ENCODE measurements around the gene SULT6B1. TPM values are rescaled to one million over a fixed set of nuclear protein-coding genes. Genes with fewer than 3 reads are reported as not detected.

SULT6B1 gene
- total and polyA plus RNA-seq, 2 experiments from 2014 or later: not detected

DNA sequence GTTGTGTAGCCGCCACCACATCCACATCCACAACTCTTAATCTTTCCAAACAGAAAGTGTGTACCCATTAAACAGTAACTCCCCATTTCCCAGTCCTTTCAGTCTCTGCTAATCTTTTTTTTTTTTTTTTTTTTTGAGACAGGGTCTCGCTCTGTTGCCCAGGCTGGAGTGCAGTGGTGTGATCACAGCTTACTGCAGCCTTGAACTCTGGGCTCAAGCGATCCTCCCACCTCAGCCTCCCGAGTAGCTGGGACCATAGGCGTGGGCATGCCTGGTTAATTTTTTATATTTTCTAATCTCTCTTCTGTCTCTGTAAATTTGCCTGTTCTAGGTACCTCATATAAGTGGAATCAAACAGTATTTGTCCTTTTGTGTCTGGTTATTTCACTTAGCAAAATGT, 35.2 kb downstream of the SULT6B1 start:
- H3K36me3 ChIP-seq: no peaks in the 10 kb centered on the region
- TF ChIP-seq, protein P1, sequence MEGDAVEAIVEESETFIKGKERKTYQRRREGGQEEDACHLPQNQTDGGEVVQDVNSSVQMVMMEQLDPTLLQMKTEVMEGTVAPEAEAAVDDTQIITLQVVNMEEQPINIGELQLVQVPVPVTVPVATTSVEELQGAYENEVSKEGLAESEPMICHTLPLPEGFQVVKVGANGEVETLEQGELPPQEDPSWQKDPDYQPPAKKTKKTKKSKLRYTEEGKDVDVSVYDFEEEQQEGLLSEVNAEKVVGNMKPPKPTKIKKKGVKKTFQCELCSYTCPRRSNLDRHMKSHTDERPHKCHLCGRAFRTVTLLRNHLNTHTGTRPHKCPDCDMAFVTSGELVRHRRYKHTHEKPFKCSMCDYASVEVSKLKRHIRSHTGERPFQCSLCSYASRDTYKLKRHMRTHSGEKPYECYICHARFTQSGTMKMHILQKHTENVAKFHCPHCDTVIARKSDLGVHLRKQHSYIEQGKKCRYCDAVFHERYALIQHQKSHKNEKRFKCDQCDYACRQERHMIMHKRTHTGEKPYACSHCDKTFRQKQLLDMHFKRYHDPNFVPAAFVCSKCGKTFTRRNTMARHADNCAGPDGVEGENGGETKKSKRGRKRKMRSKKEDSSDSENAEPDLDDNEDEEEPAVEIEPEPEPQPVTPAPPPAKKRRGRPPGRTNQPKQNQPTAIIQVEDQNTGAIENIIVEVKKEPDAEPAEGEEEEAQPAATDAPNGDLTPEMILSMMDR (IDR thresholded peaks at IDR 0.05; ENCODE audit: low read depth, low read length): no peak
- no peak for DNase-seq (ENCODE audit: low read depth in 1 of 2, low spot score in 1 of 2)
- peaks cover 4% of the 10 kb centered on the region for H3K4me1 ChIP-seq (ENCODE audit: low read depth)
- no peaks in the 10 kb centered on the region for H3K9me3 ChIP-seq (ENCODE audit: low read depth)
- no peaks in the 10 kb centered on the region for H3K27me3 ChIP-seq
- H3K27ac ChIP-seq: no peak overlapping the region
- no peak overlapping the region for H3K4me3 ChIP-seq

DNA sequence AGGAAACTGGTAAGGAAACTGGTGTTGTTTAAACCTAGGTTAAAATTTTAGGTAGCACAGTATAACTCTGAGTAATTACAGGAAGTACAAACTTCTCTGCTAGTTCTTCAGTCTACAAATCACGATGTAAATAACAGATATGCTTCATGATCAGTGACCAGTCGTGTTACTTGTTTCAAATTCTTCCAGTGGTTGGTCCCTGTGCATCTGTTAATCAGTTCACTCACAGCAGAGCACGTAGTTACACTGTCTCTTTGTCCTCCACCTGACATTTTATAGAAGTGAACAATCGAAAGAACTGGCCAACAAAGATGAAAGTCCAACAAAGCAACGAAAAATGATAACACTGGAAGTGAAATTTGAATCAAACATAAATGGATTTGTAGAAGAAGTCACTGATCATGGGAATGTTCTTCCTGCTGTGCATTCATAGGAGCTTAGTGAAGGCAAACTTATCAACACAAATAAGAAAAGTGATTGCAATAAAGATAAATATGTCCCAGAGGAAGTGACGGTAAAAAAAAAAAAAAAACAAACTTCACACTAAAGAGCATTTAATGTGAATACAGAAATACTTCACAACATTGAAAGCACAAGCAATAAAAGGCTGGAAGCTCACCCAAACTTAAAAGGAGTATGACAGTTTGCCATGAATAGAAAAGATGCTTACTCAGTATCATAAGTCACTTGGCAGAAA, 38.7 kb downstream of the SULT6B1 start:
- Histone ChIP-seq H3K36me3 (peaks cover 21% of the 10 kb centered on the region), H3K27me3 (no peaks in the 10 kb centered on the region), H3K27ac (no peak overlapping the region), H3K9me3 (ENCODE audit: low read depth) (no peaks in the 10 kb centered on the region), H3K4me3 (no peak overlapping the region), H3K4me1 (ENCODE audit: low read depth) (no peaks in the 10 kb centered on the region)
- no peak for DNase-seq (ENCODE audit: low read depth in 1 of 2, low spot score in 1 of 2)
- TF ChIP-seq, protein P1 (IDR thresholded peaks at IDR 0.05; ENCODE audit: low read depth, low read length): no peak

DNA sequence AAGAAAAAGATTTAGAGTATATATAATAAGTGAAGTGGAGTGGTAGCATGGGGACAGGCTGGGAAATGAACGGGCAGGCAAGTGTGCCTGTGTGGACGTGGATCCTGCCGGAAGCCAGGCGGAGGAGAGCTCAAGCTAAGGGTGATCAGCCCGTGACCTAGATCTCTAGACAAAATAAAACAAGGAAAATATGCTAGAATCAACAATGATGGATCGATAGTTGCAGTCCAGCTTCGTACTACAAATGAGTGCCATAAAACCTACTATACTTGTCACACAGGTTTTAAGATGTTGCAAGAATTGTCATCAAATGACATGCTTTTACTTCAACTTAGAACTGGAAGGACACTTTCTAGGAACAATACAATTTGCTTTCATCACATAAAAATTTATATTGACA, 40.1 kb downstream of the SULT6B1 start:
- peaks cover 24% of the 10 kb centered on the region for H3K36me3 ChIP-seq
- no peaks in the 10 kb centered on the region for H3K27me3 ChIP-seq
- no peak for DNase-seq (ENCODE audit: low read depth in 1 of 2, low spot score in 1 of 2)
- H3K27ac ChIP-seq: no peak overlapping the region
- H3K4me1 ChIP-seq (ENCODE audit: low read depth): no peaks in the 10 kb centered on the region
- H3K9me3 ChIP-seq (ENCODE audit: low read depth): no peaks in the 10 kb centered on the region
- no peak overlapping the region for H3K4me3 ChIP-seq
- TF ChIP-seq, protein P1 (IDR thresholded peaks at IDR 0.05; ENCODE audit: low read depth, low read length): no peak

DNA sequence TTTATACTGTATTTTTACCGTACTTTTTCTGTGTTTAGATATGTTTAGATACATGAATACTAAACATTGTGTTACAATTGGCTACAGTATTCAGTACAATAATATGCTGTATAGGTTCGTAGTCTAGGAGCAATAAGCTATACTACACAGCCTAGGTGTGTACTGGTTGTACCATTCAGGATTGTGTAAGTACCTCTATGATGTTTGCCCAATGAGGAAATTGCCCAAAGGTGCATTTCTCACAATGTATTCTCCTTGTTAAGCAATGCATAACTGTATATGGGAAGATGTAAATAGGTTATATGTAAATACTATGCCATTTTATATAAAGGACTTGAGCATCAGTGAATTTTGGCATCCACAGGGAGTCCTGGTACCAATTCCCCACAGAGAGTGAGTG, 42.4 kb downstream of the SULT6B1 start:
- Histone ChIP-seq H3K27ac (no peak overlapping the region), H3K27me3 (no peaks in the 10 kb centered on the region), H3K36me3 (peaks cover 27% of the 10 kb centered on the region), H3K9me3 (ENCODE audit: low read depth) (no peaks in the 10 kb centered on the region), H3K4me1 (ENCODE audit: low read depth) (no peaks in the 10 kb centered on the region), H3K4me3 (no peak overlapping the region)
- TF ChIP-seq, protein P1 (IDR thresholded peaks at IDR 0.05; ENCODE audit: low read depth, low read length): no peak
- no peak for DNase-seq (ENCODE audit: low read depth in 1 of 2, low spot score in 1 of 2)

DNA sequence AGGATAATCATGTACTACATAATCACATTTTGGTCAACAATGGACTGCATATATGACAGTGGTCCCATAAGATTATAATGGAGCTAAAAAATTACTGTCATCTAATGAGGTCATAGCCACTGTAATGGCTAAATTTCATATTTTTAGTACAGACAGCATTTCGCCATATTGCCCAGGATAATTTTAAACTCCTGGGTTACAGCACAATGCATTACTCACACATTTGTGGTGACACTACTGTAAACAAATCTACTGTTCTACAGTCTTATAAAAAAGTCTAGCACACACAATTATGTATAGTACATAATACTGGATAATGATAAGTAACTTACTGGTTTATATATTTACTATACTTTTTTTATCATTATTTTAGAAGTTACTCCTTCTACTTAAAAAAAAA, 44.5 kb downstream of the SULT6B1 start:
- no peaks in the 10 kb centered on the region for H3K27me3 ChIP-seq

More for the DNA sequence above, 44.5 kb downstream of the SULT6B1 start:
- TF ChIP-seq, protein P1 (IDR thresholded peaks at IDR 0.05; ENCODE audit: low read depth, low read length): no peak
- H3K36me3 ChIP-seq: peaks cover 28% of the 10 kb centered on the region
- no peaks in the 10 kb centered on the region for H3K4me1 ChIP-seq (ENCODE audit: low read depth)
- H3K9me3 ChIP-seq (ENCODE audit: low read depth): no peaks in the 10 kb centered on the region
- no peak overlapping the region for H3K27ac ChIP-seq
- no peak for DNase-seq (ENCODE audit: low read depth in 1 of 2, low spot score in 1 of 2)
- H3K4me3 ChIP-seq: no peak overlapping the region

Data from cardiac muscle cell (in vitro differentiated cells and primary cell).